Measurements from ENCODE around the gene UTP11.

UTP11 gene

DNA sequence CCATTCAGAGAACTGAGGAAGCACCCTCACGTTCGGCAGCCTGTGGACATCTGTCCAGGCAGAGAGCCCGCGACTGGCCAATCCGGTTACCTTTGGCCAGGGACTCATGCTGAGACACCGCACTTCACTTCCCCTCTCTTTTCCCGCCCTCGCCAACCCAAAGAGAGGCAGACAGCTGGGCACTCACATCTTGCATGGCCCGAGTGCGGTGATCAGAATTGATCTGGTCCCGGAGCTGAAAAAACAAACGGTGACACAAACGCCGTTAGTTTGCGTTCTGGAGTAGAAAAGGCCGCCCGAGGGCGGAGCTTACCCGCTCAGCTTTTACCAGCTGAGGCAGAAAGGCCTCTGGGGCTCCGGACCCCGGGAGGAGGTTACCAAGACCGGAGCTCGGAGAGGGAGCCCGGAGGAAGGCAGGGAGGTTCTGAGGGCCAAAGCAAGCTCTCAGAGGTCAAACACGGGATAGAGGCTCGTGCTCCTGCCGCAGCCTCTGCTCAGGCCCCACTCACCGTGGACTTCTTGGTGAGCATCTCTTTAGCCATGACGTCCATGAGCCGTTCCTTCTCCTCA, 23.1 kb upstream of the UTP11 start:
- TF ChIP-seq, protein P1, sequence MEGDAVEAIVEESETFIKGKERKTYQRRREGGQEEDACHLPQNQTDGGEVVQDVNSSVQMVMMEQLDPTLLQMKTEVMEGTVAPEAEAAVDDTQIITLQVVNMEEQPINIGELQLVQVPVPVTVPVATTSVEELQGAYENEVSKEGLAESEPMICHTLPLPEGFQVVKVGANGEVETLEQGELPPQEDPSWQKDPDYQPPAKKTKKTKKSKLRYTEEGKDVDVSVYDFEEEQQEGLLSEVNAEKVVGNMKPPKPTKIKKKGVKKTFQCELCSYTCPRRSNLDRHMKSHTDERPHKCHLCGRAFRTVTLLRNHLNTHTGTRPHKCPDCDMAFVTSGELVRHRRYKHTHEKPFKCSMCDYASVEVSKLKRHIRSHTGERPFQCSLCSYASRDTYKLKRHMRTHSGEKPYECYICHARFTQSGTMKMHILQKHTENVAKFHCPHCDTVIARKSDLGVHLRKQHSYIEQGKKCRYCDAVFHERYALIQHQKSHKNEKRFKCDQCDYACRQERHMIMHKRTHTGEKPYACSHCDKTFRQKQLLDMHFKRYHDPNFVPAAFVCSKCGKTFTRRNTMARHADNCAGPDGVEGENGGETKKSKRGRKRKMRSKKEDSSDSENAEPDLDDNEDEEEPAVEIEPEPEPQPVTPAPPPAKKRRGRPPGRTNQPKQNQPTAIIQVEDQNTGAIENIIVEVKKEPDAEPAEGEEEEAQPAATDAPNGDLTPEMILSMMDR (IDR thresholded peaks at IDR 0.05), result no peak

DNA sequence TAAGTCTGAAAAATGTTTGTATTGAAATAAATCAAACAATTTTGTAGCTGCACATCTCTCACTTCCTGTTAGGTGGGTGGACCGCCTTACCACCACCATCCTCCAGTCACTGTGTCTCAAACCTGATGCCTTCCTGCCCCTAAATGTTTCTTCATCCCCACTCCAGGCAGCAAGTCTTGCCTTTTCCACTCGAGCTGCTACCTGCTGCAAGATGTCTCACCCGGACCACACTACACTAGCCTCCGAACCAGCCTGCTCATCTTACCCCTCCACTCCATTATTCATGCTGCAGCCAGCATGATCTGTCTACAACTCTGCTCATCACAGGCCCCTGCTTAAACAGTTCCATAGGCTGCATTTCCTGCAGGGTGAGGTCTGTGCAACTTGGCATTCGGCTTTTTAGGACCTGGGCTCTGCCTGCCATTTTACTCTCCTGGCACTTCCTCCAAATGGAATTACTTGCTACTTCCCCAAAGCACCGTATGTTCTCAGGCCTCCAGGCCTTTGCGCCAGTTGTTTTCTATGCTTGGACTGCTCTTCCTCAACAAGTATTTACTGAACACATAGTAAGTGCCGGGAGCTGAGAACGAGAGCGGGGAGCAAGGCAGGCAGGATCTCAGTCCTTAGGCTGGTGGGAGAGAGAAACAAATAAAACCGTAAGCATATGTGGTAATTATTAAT, 17.5 kb upstream of the UTP11 start:
- TF ChIP-seq, protein P1 (IDR thresholded peaks at IDR 0.05), result no peak

DNA sequence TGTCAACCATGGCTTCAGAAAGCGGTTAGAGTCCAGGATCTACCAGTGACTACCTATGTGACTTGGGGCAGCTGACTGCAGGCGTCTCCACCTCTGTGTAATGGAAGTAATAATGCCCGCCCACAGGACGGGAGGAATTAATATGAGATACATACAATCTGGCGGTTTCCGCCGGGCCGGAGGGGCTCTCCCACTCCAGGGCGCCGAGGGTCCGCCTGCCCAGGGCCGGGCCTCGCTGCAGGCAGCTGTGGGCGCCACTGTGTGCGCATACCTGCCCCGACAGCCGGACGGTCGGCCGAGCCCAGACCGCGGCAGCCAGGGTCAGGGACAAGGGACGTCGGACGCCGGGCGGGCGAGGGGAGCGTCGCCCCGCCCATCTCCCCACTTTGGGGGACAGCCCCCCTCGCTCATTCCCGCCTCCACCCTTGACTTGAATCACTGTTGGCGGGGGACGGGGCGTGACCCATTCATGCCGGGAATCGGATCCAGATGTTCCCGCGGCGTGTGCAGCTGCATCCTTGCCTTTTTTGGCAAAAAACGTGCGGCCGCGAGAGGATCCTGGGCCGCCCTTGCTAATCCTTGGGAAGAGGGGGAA, 16.7 kb upstream of the UTP11 start:
- TF ChIP-seq, protein P1 (IDR thresholded peaks at IDR 0.05), result no peak

DNA sequence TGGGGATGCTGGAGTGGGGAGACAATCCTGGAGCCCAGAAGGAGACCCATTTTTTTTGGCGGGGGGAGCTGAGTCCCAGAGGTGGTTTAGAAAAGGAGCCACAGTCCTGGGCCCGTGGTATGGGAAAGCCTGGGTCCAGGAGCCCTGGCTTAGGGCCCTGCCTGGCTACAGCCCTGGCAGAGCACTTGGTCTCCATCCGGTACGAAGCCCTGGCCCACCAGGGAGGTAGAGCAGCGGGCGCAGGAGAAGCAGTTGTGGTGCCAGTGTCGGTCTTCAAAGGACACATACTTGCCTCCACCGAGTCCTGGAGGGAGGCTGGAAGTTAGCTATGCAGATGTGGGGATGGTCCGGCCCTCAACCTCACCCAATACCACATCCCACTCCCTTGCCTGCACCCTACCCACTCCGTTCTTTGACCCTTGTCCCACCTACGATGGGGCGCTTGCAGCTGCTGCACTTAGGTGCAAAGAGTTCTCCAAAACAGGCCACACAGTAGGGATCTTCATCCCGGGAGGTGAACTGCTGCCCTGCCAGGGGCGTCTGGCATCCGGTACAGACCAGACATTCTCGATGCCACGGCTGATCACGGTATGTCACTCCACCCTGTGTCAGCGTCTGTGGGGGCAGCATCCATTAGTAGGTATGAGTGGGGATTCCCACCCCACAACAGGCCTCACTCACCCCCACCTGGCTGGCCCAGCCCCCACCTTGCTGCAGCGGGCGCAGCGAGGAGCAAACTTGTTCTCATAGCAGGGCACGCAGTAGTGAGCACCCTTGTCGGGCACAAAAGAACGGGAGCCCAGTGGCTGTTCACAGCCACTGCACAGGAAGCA, 15.1 kb upstream of the UTP11 start:
- TF ChIP-seq, protein P1 (IDR thresholded peaks at IDR 0.05), result no peak

DNA sequence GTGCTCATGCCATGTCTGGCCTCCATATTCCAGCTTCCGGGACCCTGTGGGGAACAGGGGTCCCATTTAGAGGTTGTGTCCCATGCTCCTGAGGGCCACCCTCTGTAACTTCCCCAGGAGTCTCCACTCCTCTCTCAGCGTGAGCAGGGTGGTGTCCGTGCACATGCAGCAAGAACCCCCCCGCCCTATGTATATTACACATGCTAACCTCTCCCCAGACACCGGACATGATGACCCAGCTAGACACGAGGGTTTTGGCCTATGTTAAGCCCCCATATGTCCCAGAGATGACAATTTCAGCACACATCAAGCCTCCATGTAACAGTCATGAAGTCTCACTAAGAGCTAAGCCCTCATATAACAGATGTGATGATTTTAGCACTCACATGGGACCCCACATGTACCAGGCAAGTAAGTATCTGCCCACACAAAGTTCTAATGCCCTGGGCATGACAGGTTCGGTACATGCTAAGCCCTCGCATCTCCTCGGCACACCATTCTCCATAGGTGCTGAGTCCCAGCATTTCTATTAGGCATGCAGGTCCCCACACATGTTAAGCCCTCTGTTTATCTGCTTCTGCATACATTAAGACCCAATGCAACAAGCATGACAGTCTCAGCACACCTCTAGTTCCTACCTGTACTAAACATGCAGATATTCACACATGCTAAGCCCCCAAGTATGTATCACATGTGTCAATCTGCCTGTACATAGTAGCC, 14.3 kb upstream of the UTP11 start:
- TF ChIP-seq, protein P1 (IDR thresholded peaks at IDR 0.05), result no peak

DNA sequence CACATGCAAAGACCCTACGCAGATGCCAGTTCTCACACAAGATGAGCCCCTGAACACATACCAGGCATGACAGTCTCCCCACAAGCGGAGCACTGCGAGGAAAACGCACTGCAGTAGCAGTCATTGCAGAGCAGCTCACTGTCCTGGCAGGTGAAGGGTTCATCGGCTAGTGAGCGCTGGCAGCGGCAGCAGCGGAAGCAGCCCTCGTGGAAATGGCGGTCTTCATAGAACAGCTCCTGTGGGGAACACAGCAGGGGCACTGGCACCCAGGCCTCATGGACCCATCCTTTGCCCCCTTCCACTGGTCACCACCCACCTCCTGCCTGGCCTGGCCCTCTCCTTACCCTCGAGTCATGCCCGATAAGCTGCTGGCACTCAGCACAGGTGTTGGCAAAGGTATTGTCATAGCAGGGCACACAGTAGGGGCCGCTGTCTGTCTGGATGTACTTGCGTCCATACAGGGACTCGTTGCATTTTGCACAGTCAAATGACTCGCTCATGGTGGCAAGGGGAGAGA, 13.6 kb upstream of the UTP11 start:
- TF ChIP-seq, protein P1 (IDR thresholded peaks at IDR 0.05), result no peak
